Glutamatergic neuron (in vitro differentiated cells): ENCODE measurements around the gene TEX26. TPM values are rescaled to one million over a fixed set of nuclear protein-coding genes. Genes with fewer than 3 reads are reported as not detected.

Experiments
- DNase-seq: peaks from one replicate; pipeline ENCODE4 v3.0.0; 2022
- H3K27ac Mint-ChIP-seq: one replicate; pipeline ENCODE4 v1.8.0; 2020; ENCODE audit warnings: mild to moderate bottlenecking, mixed read lengths, inconsistent platforms; ENCODE audit not compliant: unreplicated experiment
- H3K27me3 Mint-ChIP-seq: one replicate; pipeline ENCODE4 v1.8.0; 2020; ENCODE audit warnings: mild to moderate bottlenecking, moderate library complexity, mixed read lengths, inconsistent platforms; ENCODE audit not compliant: unreplicated experiment
- H3K36me3 Mint-ChIP-seq: one replicate; pipeline ENCODE4 v1.8.0; 2020; ENCODE audit warnings: mild to moderate bottlenecking, mixed read lengths, inconsistent platforms; ENCODE audit not compliant: unreplicated experiment
- H3K4me1 Mint-ChIP-seq: one replicate; pipeline ENCODE4 v1.8.0; 2020; ENCODE audit warnings: mild to moderate bottlenecking, low read depth, mixed read lengths, inconsistent platforms; ENCODE audit not compliant: unreplicated experiment
- H3K4me3 Mint-ChIP-seq: one replicate; pipeline ENCODE4 v1.8.0; 2020; ENCODE audit warnings: mild to moderate bottlenecking, mixed read lengths, inconsistent platforms; ENCODE audit not compliant: unreplicated experiment
- H3K9me3 Mint-ChIP-seq: one replicate; pipeline ENCODE4 v1.8.0; 2020; ENCODE audit warnings: mild to moderate bottlenecking, moderate library complexity, mixed read lengths, inconsistent platforms; ENCODE audit not compliant: unreplicated experiment
- total RNA-seq: library from RNA; stranded (reverse); fragmentation: NEBNext Ultra II Directional; extraction: Animal tissue kit (Norgen Biotek cat#: 25700); gene quantifications from one replicate; pipeline ENCODE4 v1.2.1, GENCODE V29; 2021; ENCODE audit not compliant: unreplicated experiment
- TF ChIP-seq, protein P1 (sequence below): fragments of 200-600 bp; sonication (generic); IDR thresholded peaks from one replicate; pipeline ENCODE4 v1.5.0; 2021; ENCODE audit not compliant: partially characterized antibody, unreplicated experiment

Gene TEX26
- total RNA-seq, 1 donor from 2014 or later: not detected

DNA sequence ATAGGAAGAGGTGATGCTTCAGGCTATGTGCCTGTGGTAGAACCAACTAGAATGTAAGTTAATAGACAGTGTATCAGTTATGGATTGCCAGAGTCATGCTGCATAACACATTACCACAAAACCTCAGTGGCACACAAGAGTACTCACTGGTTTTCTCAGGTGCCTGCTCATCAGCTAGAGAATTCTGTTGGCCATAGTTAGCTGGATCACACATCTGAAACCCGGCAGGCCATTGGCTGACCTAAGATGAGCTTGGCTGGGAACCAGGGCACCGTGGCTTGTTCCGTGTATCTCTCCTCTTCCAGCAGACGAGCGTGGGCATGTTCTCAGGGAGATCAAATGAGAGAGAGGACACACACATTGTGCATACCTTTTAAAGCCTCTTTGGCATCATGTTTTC lies 76.7 kb downstream of the TEX26 start:
- Mint-ChIP-seq H3K9me3 (peaks cover 2% of the 10 kb centered on the region), H3K4me1 (peaks cover 39% of the 10 kb centered on the region), H3K4me3 (no peak overlapping the region), H3K27ac (peak overlapping the region; percentile 34), H3K27me3 (peaks cover 2% of the 10 kb centered on the region), H3K36me3 (no peaks in the 10 kb centered on the region)
- TF ChIP-seq, protein P1, sequence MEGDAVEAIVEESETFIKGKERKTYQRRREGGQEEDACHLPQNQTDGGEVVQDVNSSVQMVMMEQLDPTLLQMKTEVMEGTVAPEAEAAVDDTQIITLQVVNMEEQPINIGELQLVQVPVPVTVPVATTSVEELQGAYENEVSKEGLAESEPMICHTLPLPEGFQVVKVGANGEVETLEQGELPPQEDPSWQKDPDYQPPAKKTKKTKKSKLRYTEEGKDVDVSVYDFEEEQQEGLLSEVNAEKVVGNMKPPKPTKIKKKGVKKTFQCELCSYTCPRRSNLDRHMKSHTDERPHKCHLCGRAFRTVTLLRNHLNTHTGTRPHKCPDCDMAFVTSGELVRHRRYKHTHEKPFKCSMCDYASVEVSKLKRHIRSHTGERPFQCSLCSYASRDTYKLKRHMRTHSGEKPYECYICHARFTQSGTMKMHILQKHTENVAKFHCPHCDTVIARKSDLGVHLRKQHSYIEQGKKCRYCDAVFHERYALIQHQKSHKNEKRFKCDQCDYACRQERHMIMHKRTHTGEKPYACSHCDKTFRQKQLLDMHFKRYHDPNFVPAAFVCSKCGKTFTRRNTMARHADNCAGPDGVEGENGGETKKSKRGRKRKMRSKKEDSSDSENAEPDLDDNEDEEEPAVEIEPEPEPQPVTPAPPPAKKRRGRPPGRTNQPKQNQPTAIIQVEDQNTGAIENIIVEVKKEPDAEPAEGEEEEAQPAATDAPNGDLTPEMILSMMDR: no peak
- DNase-seq: no peak

DNA sequence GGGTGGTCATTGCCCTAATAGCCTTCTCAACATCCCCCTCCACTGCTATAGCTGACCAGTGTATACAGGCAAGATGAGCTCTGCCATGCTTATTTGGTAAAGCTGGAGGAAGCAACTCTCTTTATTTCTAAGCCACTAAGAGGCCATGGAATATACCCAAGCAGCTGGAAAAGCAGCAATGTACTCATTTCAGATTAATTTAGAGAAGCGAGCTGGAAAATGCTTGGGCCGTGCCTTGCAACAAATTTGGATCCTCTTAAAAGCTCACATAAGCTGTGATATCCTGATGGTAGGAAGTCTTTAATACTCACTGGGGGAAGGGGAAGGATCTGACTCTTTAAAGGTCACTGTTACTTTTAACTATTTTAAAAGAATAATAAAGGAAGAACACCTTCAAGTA lies 77.8 kb downstream of the TEX26 start:
- no peaks in the 10 kb centered on the region for H3K36me3 Mint-ChIP-seq
- TF ChIP-seq, protein P1: no peak
- DNase-seq: no peak
- H3K27ac Mint-ChIP-seq: peak overlapping the region; percentile 72
- H3K27me3 Mint-ChIP-seq: peaks cover 2% of the 10 kb centered on the region
- H3K9me3 Mint-ChIP-seq: no peaks in the 10 kb centered on the region
- H3K4me3 Mint-ChIP-seq: peak overlapping the region; percentile 50
- peaks cover 41% of the 10 kb centered on the region for H3K4me1 Mint-ChIP-seq

DNA sequence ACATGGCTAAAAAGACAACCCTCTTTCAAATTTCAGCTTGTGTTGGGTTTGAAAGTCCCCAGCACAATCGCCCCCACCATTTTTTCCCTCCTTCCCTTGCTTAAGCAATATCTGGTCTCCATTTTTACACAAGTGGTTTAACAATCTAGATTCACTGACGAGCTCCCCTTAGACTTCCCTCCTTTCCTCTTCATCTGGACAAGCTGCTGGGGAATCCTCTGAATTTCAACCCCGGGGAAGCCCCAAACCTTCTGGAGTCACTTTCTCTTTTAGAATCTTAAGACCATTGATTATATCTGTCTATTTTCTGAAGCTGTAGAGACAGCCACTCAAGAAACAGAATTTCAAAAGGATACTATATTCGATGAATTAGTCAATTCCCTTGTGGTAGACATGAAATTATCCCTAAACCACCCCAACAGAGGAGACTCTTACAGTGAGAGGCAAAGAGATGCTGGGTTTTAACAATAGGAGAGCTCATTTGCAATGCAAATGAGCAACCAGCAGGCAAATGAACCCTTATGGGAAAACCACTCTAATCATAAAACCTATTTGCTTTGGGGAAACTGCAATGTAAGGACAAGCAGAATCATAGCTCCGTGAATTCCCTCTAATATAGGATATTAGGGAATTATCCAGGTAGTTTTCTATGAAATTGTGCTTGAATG lies 78.9 kb downstream of the TEX26 start:
- Mint-ChIP-seq H3K4me3 (peak overlapping the region; percentile 63), H3K9me3 (no peaks in the 10 kb centered on the region), H3K27ac (peak overlapping the region; percentile 86), H3K36me3 (no peaks in the 10 kb centered on the region), H3K27me3 (peaks cover 2% of the 10 kb centered on the region), H3K4me1 (peaks cover 41% of the 10 kb centered on the region)
- no peak for DNase-seq
- TF ChIP-seq, protein P1: no peak

DNA sequence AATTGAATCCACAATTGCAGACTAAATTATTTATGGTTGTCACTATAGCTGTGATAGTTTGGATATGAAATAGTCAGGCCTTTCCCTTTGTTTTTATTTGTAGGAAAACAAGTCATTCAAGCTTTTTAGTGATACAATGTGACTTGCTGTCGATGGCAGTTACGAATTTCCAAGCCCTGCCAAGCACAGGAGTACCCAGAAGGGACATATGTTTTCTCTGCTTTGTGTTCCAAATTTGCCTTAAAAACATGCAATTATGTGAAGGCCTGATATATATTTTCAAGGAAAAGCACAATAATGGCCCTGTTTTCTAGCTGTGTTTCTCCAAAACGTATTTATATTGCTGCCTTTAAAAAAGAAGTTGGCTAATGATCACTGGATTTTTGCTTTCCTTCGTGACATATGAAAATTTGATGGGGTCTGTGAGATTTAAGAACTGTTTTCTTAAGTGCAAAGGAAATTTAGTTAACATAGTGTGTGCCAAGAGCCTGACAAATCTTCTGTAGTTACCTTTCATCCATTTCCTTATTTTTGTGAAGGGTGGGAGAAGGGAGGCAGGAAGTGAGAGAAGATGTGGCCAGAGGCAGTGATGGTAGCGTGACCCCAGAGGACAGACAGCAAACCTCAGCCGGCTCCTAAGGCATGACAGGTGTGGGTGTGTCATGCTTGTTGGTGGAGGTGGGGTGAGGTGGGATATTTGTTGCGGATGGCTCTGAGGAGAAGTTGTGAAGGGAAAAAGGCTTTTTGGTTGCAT lies 79.6 kb downstream of the TEX26 start:
- no peak for DNase-seq
- peak overlapping the region; percentile 55 for H3K4me3 Mint-ChIP-seq
- no peaks in the 10 kb centered on the region for H3K36me3 Mint-ChIP-seq
- H3K9me3 Mint-ChIP-seq: no peaks in the 10 kb centered on the region
- H3K27ac Mint-ChIP-seq: peak overlapping the region; percentile 86
- H3K27me3 Mint-ChIP-seq: peaks cover 2% of the 10 kb centered on the region
- peaks cover 41% of the 10 kb centered on the region for H3K4me1 Mint-ChIP-seq
- TF ChIP-seq, protein P1: no peak

DNA sequence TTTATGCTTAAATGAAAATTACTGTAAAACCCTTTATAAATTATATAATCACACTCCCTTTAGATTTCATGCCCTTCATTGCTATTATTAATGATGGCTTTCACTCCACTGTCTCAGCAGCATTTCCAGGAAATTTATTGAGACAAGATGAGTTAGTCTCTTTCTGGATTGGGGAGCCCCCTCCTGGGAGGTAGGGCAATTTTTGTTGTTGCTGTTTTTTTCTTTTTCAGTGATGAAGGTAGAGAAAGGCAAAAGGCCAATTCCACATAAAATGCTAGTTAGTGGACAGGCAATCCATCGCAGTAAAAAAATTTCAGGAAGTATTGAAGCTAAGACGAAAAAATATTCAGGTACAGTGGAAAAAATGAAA lies 80.2 kb downstream of the TEX26 start:
- Mint-ChIP-seq H3K36me3 (peaks cover 2% of the 10 kb centered on the region), H3K27me3 (peaks cover 2% of the 10 kb centered on the region), H3K4me1 (peaks cover 41% of the 10 kb centered on the region), H3K4me3 (no peak overlapping the region), H3K27ac (peak overlapping the region; percentile 88), H3K9me3 (no peaks in the 10 kb centered on the region)
- DNase-seq: no peak
- TF ChIP-seq, protein P1: peak; percentile 14
